ENCODE measurements around the gene FIGLA. TPM values are rescaled to one million over a fixed set of nuclear protein-coding genes. Genes with fewer than 3 reads are reported as not detected.

FIGLA gene
- total RNA-seq, 4 donors from 2014 or later: not detected

DNA sequence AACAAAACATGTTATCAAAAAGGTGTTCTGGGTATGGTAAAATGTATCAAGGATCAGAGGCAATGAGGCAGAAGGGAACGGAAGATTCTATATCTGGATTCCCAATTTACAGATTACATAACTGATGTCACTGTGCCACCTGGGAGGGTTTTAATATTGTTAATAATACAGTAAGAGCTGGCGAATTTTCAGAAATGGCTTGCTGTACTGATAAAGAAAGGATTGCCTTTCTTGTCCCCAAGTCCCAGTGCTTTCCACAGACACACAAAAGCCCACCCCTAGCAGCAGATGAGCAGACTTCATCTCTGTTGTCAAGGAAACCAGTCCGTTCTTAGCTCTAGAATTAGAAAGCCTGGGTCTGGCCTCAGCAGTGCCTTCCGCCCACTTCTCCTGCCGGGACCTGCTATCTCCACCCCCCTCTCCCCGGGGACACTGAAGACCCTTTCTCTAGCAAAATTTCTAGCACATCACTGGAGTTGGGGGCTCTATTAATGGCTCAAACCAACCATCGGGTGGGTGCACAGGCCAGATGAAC lies 56.7 kb downstream of the FIGLA start:
- Histone ChIP-seq H3K36me3 (no peaks in the 10 kb centered on the region), H3K27ac (no peak overlapping the region), H3K4me1 (no peaks in the 10 kb centered on the region), H3K9me3 (no peaks in the 10 kb centered on the region), H3K4me3 (replicated peaks in 1 of 3) (no peak overlapping the region), H3K27me3 (no peaks in the 10 kb centered on the region)
- intact Hi-C loops (cut with DNase I): no loop called here
- DNase-seq: no peak
- WGBS, 2 donors: 53 to 58% methylated on average over 7 of the region's 7 CpGs
- no peak for TF ChIP-seq CTCF (IDR thresholded peaks at IDR 0.05)
- no peak for TF ChIP-seq POLR2A (IDR thresholded peaks at IDR 0.05)

DNA sequence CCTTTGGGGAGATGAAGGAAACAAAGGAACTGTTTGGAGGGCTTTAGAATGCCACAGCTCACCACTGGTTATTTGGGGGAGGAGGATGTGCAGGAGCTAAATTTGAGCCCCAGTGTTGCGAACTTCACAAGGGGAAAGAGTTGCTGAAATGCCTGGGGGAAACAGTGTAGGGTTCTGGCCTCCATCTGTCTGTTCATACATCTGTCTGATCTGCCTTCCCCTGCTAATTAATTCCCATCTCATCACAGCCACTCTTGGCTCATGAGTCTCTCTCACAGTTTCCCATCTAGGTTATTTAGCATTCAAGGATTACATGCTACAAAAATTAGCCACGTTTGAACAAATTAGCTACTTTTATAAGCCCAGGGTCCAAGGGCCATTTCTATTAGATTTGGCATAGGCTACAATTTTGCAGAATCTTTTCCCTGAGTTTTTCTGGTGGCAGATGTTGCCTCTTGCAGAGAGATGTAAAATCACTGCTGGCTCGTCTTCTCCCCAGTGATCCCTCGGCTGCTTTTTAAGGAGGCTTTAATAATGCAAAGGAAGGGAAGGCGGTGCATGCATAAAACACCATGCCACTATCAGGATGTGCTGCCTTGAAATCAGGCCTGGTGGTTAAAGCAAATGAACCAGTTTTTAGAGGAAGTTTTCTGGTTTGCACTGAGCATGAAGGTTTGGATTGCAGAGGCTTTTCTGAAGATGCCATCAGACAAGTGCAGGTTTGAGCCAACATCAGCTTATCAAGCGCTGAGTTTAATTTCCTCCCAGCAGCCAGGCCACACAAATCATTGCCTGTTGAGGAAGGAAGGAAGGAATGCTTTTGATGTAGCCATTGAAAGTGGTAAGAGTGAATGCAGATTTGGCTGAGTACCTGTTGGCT lies 57.4 kb downstream of the FIGLA start:
- no peak overlapping the region for H3K4me3 ChIP-seq (replicated peaks in 1 of 3)

GRCh38 chr2:70730730-70731129 lies 59.7 kb downstream of the FIGLA start:
- WGBS, 2 donors: 91 to 98% methylated on average over 2 of the region's 2 CpGs
- intact Hi-C loops (cut with DNase I): no loop called here

More for the DNA sequence above, 57.4 kb downstream of the FIGLA start:
- 73 to 78% methylated on average over 6 of the region's 6 CpGs for WGBS, 2 donors
- TF ChIP-seq POLR2A (IDR thresholded peaks at IDR 0.05) (no peak), CTCF (IDR thresholded peaks at IDR 0.05) (no peak)
- Histone ChIP-seq H3K27ac (no peak overlapping the region), H3K9me3 (no peaks in the 10 kb centered on the region), H3K36me3 (no peaks in the 10 kb centered on the region), H3K27me3 (no peaks in the 10 kb centered on the region), H3K4me1 (no peaks in the 10 kb centered on the region)
- DNase-seq: no peak
- intact Hi-C loops (cut with DNase I): no loop called here

DNA sequence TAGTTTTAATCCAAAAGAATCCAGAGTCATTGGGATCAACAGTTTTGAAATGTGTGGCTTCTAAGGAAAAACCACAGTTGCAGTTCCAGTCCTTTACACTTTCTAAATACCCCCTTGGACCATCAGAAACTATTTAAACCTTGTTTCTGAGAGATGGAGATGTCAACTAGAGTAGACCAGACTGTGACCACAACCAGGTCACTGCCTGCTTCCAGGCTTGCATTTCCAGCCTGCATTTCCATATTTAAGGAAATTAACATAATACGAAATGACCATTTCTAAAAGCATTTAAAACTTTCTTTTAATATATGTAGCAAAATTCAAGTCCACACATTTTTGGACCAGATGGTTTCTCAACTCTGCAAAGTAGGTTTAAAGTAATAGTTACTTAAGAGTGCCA lies 60.8 kb downstream of the FIGLA start:
- WGBS, 2 donors: 91 to 98% methylated on average over 1 of the region's 1 CpG
- Histone ChIP-seq H3K9me3 (no peaks in the 10 kb centered on the region), H3K36me3 (no peaks in the 10 kb centered on the region), H3K4me3 (replicated peaks in 1 of 3) (no peak overlapping the region), H3K27ac (no peak overlapping the region), H3K4me1 (no peaks in the 10 kb centered on the region), H3K27me3 (no peaks in the 10 kb centered on the region)
- intact Hi-C loops (cut with DNase I): no loop called here
- TF ChIP-seq POLR2A (IDR thresholded peaks at IDR 0.05) (no peak), CTCF (IDR thresholded peaks at IDR 0.05) (no peak)
- DNase-seq: no peak

More at GRCh38 chr2:70730730-70731129, 59.7 kb downstream of the FIGLA start:
- Histone ChIP-seq H3K9me3 (no peaks in the 10 kb centered on the region), H3K27me3 (no peaks in the 10 kb centered on the region), H3K4me3 (replicated peaks in 1 of 3) (no peak overlapping the region), H3K4me1 (no peaks in the 10 kb centered on the region), H3K36me3 (no peaks in the 10 kb centered on the region), H3K27ac (no peak overlapping the region)
- DNase-seq: no peak
- TF ChIP-seq POLR2A (IDR thresholded peaks at IDR 0.05) (no peak), CTCF (IDR thresholded peaks at IDR 0.05) (no peak)

DNA sequence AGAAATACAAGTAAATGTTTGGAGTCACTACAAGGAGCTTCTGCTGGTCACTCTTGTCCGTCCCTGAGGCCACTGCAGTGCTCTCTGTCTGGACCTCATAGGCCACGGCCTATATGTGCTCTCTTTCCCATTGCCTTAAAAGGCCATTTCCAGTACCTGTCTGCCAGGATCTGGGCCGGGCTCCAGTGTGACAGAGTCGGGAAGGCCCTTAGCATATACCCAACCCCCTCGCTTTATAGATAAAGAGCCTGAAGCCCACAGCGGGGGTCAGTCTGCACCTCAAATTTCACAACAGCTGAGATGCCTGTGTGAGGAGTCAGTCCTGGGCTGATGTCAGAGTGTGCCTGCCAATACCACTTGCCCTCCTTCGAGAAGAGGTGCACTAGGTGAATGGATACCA lies 62.3 kb downstream of the FIGLA start:
- H3K27ac ChIP-seq: no peak overlapping the region
- no peaks in the 10 kb centered on the region for H3K9me3 ChIP-seq
- H3K4me3 ChIP-seq (replicated peaks in 1 of 3): no peak overlapping the region
- DNase-seq: no peak
- no peak for TF ChIP-seq CTCF (IDR thresholded peaks at IDR 0.05)
- no peak for TF ChIP-seq POLR2A (IDR thresholded peaks at IDR 0.05)
- H3K4me1 ChIP-seq: no peaks in the 10 kb centered on the region
- WGBS, 2 donors: 77 to 85% methylated on average over 7 of the region's 7 CpGs
- no peaks in the 10 kb centered on the region for H3K36me3 ChIP-seq
- intact Hi-C loops (cut with DNase I): no loop called here
- H3K27me3 ChIP-seq: no peaks in the 10 kb centered on the region

All from thyroid gland (tissue), 4 donors.